SU-DHL-6 (cell line): ENCODE measurements around the gene ALKBH5.

Experiments used
- H2AFZ ChIP-seq: fragments of 200-600 bp; sonication (generic); 2 replicates; pipeline ENCODE4 v1.6.1; 2014; ENCODE audit warnings: low read depth, mild to moderate bottlenecking, moderate library complexity, mixed read lengths, antibody characterized with exemption, low read length; ENCODE audit not compliant: severe bottlenecking
- H3F3A ChIP-seq: fragments of 200-600 bp; shearing (Covaris generic); 2 replicates; pipeline ENCODE4 v1.6.0; 2016; ENCODE audit warnings: antibody characterized with exemption, mild to moderate bottlenecking; ENCODE audit not compliant: insufficient read depth
- H3K27ac ChIP-seq: fragments of 200-600 bp; sonication (generic); 2 replicates; pipeline ENCODE4 v1.5.1; 2016; ENCODE audit warnings: low read depth, mild to moderate bottlenecking, low read length, moderate library complexity, mixed read lengths
- H3K27me3 ChIP-seq: fragments of 200-600 bp; sonication (generic), shearing (Covaris generic); 2 replicates; pipeline ENCODE4 v1.6.0; 2014; ENCODE audit warnings: mild to moderate bottlenecking, low read length
- H3K36me3 ChIP-seq: fragments of 200-600 bp; sonication (generic); 2 replicates; pipeline ENCODE4 v1.6.1; 2014; ENCODE audit warnings: mild to moderate bottlenecking, low read length, mixed read lengths
- H3K4me2 ChIP-seq: fragments of 300-600, 200-600 bp; shearing (Covaris generic), sonication (generic); 2 replicates; pipeline ENCODE4 v1.6.0; 2014; ENCODE audit warnings: low read length, low read depth, mild to moderate bottlenecking; ENCODE audit not compliant: poor library complexity, severe bottlenecking
- H3K4me3 ChIP-seq: fragments of 200-600 bp; sonication (generic); 2 replicates; pipeline ENCODE4 v1.5.1; 2014; ENCODE audit warnings: antibody characterized with exemption, low read length, mild to moderate bottlenecking, mixed read lengths; ENCODE audit not compliant: insufficient read depth, poor library complexity, severe bottlenecking
- H3K79me2 ChIP-seq: fragments of 200-600 bp; sonication (generic); 2 replicates; pipeline ENCODE4 v1.6.1; 2014; ENCODE audit warnings: mild to moderate bottlenecking, low read length, moderate library complexity; ENCODE audit not compliant: insufficient read depth
- H3K9ac ChIP-seq: fragments of 200-600 bp; sonication (generic); 2 replicates; pipeline ENCODE4 v1.7.0; 2014; ENCODE audit warnings: mild to moderate bottlenecking, low read length
- H3K9me2 ChIP-seq: fragments of 200-600 bp; sonication (generic); replicated peaks from 2 replicates; pipeline ENCODE4 v1.6.1; 2014; ENCODE audit warnings: low read length; ENCODE audit not compliant: insufficient read depth
- H3K9me3 ChIP-seq: fragments of 200-600 bp; sonication (generic); 2 replicates; pipeline ENCODE4 v1.6.1; 2014; ENCODE audit warnings: low read length, mixed read lengths; ENCODE audit not compliant: insufficient read depth
- H4K20me1 ChIP-seq: fragments of 200-600 bp; sonication (generic); 2 replicates; pipeline ENCODE4 v1.6.1; 2014; ENCODE audit warnings: low read depth, mild to moderate bottlenecking, antibody characterized with exemption, low read length, moderate library complexity, mixed read lengths
- CTCF ChIP-seq: fragments of 200-600 bp; sonication (generic); IDR thresholded peaks from one replicate; pipeline ENCODE4 v1.5.1; 2017; ENCODE audit warnings: antibody characterized with exemption, mild to moderate bottlenecking, low read length, moderate library complexity; ENCODE audit not compliant: insufficient read depth, poor library complexity, severe bottlenecking
- EZH2phosphoT487 ChIP-seq: fragments of 200-600 bp; sonication (generic), shearing (Covaris generic); conservative IDR thresholded peaks from 2 replicates; pipeline ENCODE4 v1.6.1; 2018; ENCODE audit warnings: mild to moderate bottlenecking, antibody characterized with exemption, low read length, moderate library complexity, mixed read lengths

Gene ALKBH5

GRCh38 chr17:18183334-18184142, at the start of gene ALKBH5:
Gene ALKBH5, plus strand, starts transcription at chr17:18183828. Its CDS starts 416 bp downstream, at chr17:18184244.
- no peaks in the 10 kb centered on the region for H3K27me3 ChIP-seq
- TF ChIP-seq CTCF (peak; percentile 19), EZH2phosphoT487 (no peak)
- peak within 1 kb of the TSS; percentile 92 for H3K27ac ChIP-seq
- H3K4me3 ChIP-seq, result peak within 1 kb of the TSS; percentile 90
- H3K9me2 ChIP-seq, result no peaks in the 10 kb centered on the region
- peak within 1 kb of the TSS; percentile 88 for H3K9ac ChIP-seq
- peaks cover 45% of the 10 kb centered on the region for H3K79me2 ChIP-seq
- peaks cover 27% of the 10 kb centered on the region for H4K20me1 ChIP-seq
- no peaks in the 10 kb centered on the region for H3F3A ChIP-seq
- H2AFZ ChIP-seq, result peak within 1 kb of the TSS; percentile 83
- 0 out of 2 replicates have a peak, but pooled peaks cover 3% of the 10 kb centered on the region for H3K36me3 ChIP-seq
- peak within 1 kb of the TSS; percentile 79 for H3K4me2 ChIP-seq
- H3K9me3 ChIP-seq, result no peaks in the 10 kb centered on the region

GRCh38 chr17:18136357-18136756, 47.3 kb upstream of the ALKBH5 start:
- Histone ChIP-seq H3K27ac (no peak overlapping the region), H3K36me3 (no peaks in the 10 kb centered on the region), H3F3A (no peaks in the 10 kb centered on the region), H3K9me3 (no peaks in the 10 kb centered on the region), H3K9ac (no peak overlapping the region), H2AFZ (no peak overlapping the region), H3K4me2 (no peak overlapping the region), H3K9me2 (no peaks in the 10 kb centered on the region), H3K79me2 (no peaks in the 10 kb centered on the region), H3K4me3 (no peak overlapping the region), H3K27me3 (no peaks in the 10 kb centered on the region), H4K20me1 (no peaks in the 10 kb centered on the region)
- TF ChIP-seq EZH2phosphoT487 (no peak), CTCF (no peak)

- TF ChIP-seq CTCF, result no peak
- no peak for TF ChIP-seq EZH2phosphoT487
- H3K9me2 ChIP-seq, result no peaks in the 10 kb centered on the region
Observed at GRCh38 chr17:18138065-18138749, 45.4 kb upstream of the ALKBH5 start.

More at GRCh38 chr17:18138065-18138749, 45.4 kb upstream of the ALKBH5 start:
- Histone ChIP-seq H3F3A (no peaks in the 10 kb centered on the region), H3K4me2 (no peak overlapping the region), H3K36me3 (no peaks in the 10 kb centered on the region), H3K27ac (no peak overlapping the region), H3K9ac (no peak overlapping the region), H3K79me2 (no peaks in the 10 kb centered on the region), H3K4me3 (no peak overlapping the region), H3K9me3 (no peaks in the 10 kb centered on the region), H2AFZ (no peak overlapping the region), H4K20me1 (no peaks in the 10 kb centered on the region), H3K27me3 (no peaks in the 10 kb centered on the region)
